ENCODE measurements around the gene NALCN.

The NALCN gene

GRCh38 chr13:101111894-101112293 is 304.4 kb downstream of the NALCN start:
- no peak for DNase-seq

- no peak for DNase-seq
Measured at GRCh38 chr13:101109005-101109404, 307.3 kb downstream of the NALCN start.

DNA sequence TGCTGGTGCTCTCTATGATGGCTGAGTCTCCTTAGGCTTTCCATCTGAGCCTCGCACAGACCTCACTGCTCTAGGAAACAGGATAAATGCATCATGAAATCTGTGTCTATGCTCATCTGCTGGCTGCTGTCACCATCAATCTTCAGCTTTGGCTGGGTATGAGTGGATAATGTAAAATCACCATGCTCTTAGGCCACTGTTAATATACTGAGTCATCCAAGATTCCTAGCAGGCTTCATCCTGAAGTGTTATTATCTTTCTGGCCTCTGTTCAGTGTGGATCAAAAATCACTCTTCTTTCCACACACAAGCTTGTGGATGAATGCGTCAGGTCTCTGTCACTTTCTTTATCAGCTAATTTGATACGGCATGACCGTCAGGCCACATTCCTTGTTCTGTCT is 317.4 kb downstream of the NALCN start:
- DNase-seq, result no peak

GRCh38 chr13:101092985-101093384 is 323.3 kb downstream of the NALCN start:
- DNase-seq, result no peak

GRCh38 chr13:101090287-101090686 is 326.0 kb downstream of the NALCN start:
- no peak for DNase-seq

DNA sequence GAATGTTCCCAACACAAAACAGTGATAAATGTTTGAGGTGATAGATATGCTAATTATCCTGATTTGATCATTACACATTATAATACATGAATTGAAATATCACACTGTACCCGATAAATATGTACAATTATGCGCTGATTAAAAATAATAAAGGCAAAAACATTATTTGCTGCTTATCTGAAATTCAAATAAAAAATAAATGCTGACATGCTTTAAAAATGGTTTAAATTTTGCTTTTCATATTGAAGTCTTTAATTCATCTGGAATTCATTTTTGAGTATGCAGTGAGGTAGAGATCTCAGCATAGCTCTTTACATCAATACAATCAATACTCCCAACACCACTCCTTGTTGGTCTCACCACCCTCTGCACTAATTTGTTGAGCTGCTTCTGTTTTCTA is 330.8 kb downstream of the NALCN start:
- DNase-seq, result no peak

DNA sequence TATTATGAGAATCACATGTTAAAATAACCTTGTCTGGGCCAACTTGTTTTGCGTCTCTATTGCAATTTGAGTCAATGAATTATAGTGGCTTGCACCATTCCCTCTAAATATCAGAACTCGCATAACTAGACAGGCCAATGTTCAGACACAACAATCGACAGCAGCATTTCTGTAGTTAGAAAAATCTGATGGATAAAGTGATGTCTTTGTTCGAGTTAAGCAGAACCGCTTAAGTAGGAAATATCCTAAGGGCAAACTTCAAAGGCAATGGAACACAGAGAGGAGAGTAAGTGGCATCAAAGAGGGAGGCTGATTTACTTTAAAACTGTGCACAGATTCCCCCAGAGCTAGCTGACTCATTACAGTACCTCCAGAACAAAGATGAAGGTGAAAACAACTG is 333.9 kb downstream of the NALCN start:
- DNase-seq, result no peak

- no peak for DNase-seq
Measured at GRCh38 chr13:101080616-101081015, 335.7 kb downstream of the NALCN start.

GRCh38 chr13:101065329-101065728 is 351.0 kb downstream of the NALCN start:
- no peak for DNase-seq

DNA sequence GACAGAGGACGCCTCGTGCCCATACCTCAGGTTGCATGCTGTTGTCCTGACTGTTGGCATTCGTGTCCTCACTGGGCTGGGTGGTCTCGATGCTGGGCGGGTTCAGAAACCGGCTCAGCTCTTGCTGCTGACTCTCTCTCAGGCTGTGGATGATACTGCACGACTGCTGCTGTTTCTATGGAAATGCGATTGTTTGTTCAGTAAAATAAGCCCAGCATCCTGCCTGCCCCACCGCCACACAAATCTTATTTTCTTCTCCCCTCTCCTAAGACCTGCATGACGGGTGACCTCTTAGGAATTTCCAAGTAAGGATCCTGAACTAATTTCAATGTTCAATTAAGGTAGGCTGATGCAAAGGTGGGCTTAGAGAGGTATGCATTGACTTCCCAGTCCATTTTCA is 356.5 kb downstream of the NALCN start:
- no peak for DNase-seq

- no peak for DNase-seq
Measured at GRCh38 chr13:101058841-101059240, 357.5 kb downstream of the NALCN start.

DNA sequence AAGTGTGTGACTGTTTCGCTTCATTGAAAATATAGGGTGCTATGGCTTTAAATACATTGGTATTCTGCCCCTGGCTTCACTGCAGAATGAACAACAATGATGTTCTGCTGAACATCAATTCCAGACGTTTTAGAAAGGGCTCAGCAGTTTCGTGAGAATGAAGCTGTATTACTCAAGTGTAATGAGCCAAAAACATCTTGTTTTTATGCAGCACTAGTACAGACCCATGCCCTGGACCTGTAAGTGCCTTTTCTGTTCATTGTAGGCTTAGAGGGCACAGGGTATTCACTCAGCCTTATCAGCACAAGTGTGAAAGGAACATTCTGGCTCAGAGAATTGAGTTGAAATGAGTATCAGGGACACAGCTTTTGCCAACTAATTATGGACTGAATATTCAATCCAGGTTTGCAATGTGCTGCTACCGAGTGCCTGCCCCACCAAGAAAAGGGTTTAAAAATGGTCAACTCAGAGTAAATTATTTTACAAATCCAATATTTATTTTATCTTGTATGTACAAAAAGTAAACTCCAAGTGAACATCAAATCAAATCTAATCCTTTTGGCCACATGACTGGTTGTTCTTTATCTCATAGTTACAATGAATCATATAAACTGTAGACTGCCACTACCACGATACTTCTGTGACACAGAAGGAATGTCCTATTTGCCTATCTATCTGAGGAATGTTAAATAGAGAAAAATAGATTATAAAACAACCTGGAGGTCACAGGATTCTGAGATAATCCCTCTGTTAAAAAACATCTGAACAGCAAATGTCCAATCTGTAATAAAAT is 362.8 kb downstream of the NALCN start:
- no peak for DNase-seq

GRCh38 chr13:101049166-101049850 is 367.0 kb downstream of the NALCN start:
- DNase-seq, result no peak

DNA sequence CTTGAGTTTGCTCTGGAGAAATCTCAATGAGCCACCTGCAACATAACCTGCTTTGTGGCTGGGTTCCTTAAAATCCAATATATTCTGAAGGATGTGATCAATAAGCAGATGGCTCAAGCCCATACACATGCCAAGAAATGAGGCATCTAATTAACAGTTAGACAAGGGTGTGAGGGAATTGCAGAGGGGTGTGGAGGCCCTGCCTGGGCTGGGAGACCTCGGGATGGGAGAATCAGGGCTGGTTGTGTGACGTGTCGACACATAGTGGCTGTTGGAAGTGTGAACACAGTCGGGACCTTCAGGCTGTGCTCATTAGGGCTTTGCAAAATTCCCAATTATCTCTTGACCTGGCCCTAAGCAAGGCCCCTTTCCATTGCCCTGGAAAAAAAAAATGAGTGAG is 379.8 kb downstream of the NALCN start:
- no peak for DNase-seq

GRCh38 chr13:101035119-101035620 is 381.1 kb downstream of the NALCN start:
- no peak for DNase-seq

- no peak for DNase-seq
Measured at GRCh38 chr13:101026736-101027398, 389.4 kb downstream of the NALCN start.

- no peak for DNase-seq
Measured at GRCh38 chr13:101026328-101026727, 390.0 kb downstream of the NALCN start.

DNA sequence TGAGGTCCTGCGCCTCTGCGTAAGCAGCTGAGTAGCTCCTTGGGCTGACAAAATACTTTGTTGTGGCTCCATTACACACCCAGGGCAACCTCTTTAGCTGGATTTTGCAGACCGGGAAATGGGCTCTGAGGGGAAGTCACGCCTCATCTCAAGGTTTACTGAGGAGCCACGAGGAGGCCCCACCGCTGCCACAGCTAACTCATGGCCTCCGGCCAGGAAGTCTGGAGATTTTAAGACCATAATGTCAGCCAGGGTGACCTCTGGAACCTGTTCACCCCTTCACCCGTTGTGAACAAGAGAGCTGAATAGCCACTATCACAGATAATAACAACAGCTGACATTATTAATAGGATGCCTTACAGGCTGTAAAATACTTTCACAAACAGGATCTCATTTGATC is 390.4 kb downstream of the NALCN start:
- no peak for DNase-seq

DNA sequence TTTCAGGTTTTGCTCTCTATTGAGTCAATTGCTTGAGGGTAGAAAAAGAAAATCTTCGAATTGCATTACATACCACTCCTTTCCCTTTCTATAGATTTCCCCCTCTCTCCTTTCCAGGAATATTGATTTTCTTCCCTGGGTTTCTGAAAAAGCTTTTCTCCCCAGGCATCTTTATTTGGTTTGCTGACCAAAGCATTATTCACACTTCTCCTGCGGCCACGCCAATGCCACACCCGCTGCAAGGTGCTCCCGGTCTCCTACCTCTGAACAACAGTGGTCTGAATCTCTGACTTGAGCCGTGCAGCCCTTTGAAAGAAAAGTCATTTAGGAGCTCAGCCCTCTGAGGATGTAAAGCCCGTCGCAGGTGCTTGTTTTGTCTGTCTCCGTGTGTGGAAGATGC is 390.8 kb downstream of the NALCN start:
- DNase-seq, result no peak

DNA sequence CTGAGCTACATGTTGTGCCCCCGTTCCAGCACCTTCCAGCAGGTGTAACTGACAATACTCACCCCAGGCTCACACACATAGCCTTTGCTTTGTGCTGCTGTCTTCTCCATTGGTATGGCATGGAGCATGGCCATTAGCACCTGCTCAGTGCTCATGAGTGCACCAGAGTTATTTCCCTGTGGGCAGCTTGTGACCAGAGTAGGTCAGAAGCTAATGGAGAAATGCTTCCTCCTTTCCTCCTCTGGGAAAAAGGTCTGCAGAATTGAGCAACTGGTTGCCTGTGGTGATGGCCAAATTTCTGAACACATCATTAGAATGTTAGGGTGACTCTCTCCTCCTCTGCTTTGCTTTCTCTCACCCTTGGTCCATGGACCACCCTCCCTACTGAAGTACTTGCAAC is 397.2 kb downstream of the NALCN start:
- DNase-seq, result no peak

DNA sequence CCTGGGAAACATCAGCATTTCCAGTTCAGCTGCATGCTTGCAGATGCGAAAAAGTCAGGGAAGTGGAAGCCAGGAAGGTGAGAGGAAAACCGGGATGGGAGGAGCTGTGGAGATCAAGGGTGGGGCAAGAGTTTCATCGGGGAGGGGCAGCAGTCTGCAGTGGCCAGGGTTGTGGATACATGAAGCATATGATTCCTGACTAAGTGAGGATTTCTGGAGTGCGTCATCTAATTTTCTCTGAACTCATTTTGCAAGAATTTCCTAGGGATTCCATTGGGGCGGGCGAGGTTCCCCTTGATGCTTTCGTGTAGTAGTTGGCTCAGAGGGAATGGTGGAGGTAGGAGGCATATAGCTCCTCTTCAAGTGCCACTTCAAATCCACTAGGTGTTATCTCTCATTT is 397.6 kb downstream of the NALCN start:
- no peak for DNase-seq

GRCh38 chr13:101017123-101017872 is 399.0 kb downstream of the NALCN start:
- no peak for DNase-seq

- no peak for DNase-seq
Measured at GRCh38 chr13:101016475-101016874, 399.8 kb downstream of the NALCN start.
